MM.1S (cell line): ENCODE data around the gene CLTCL1.

Experiments
- EZH2 ChIP-seq: fragments of 300-600 bp; sonication (generic); optimal IDR thresholded peaks from 2 replicates; pipeline ENCODE3; 2017; ENCODE audit warnings: low read depth, mild to moderate bottlenecking, antibody characterized with exemption, low read length, mixed read lengths
- EZH2phosphoT487 ChIP-seq: fragments of 300-600 bp; sonication (generic); IDR thresholded peaks from 2 replicates; pipeline ENCODE4 v1.6.1; 2018; ENCODE audit warnings: antibody characterized with exemption, low read length
- TF ChIP-seq, protein P1 (sequence below): fragments of 300-600 bp; sonication (generic); IDR thresholded peaks from 2 replicates; pipeline ENCODE4 v1.5.1; 2016; ENCODE audit warnings: antibody characterized with exemption, low read length, mixed read lengths

DNA sequence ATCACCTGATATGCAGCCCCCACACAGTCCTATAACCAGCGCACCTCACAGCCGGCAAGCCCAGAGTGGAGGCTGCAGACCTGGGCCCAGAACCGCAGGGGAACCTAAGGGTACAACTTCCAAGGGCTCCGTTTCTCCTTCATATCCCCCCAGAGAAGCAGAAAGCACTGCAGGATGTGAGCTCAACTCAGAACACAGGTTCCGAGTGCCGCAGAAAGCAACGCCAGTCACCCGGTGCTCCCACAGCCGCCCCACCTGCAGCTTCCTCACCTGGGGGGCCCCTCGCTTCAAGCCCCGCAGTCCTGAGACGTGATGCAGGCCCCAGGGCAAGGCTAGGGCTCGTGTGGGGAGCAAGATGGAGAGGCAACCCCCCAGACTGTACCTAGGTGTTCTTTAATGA lies 158.0 kb downstream of the CLTCL1 start:
- TF ChIP-seq, protein P1, sequence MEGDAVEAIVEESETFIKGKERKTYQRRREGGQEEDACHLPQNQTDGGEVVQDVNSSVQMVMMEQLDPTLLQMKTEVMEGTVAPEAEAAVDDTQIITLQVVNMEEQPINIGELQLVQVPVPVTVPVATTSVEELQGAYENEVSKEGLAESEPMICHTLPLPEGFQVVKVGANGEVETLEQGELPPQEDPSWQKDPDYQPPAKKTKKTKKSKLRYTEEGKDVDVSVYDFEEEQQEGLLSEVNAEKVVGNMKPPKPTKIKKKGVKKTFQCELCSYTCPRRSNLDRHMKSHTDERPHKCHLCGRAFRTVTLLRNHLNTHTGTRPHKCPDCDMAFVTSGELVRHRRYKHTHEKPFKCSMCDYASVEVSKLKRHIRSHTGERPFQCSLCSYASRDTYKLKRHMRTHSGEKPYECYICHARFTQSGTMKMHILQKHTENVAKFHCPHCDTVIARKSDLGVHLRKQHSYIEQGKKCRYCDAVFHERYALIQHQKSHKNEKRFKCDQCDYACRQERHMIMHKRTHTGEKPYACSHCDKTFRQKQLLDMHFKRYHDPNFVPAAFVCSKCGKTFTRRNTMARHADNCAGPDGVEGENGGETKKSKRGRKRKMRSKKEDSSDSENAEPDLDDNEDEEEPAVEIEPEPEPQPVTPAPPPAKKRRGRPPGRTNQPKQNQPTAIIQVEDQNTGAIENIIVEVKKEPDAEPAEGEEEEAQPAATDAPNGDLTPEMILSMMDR = no peak
- no peak for TF ChIP-seq EZH2
- no peak for TF ChIP-seq EZH2phosphoT487
